GM10266 (cell line): ENCODE measurements around the gene SLC7A8.

ENCODE experiments used
- DNase-seq: peaks from one replicate; pipeline ENCODE4 v3.0.0; 2012; ENCODE audit errors: extremely low spot score
- TF ChIP-seq, protein P1 (sequence below): IDR thresholded peaks from 2 replicates; pipeline ENCODE4 v1.5.1; 2012; ENCODE audit warnings: mild to moderate bottlenecking, low read depth; ENCODE audit not compliant: control insufficient read depth, insufficient read depth; ENCODE audit errors: missing control alignments

The SLC7A8 gene

GRCh38 chr14:23124337-23124954 is 59.0 kb downstream of the SLC7A8 start:
- no peak for DNase-seq
- TF ChIP-seq, protein P1, sequence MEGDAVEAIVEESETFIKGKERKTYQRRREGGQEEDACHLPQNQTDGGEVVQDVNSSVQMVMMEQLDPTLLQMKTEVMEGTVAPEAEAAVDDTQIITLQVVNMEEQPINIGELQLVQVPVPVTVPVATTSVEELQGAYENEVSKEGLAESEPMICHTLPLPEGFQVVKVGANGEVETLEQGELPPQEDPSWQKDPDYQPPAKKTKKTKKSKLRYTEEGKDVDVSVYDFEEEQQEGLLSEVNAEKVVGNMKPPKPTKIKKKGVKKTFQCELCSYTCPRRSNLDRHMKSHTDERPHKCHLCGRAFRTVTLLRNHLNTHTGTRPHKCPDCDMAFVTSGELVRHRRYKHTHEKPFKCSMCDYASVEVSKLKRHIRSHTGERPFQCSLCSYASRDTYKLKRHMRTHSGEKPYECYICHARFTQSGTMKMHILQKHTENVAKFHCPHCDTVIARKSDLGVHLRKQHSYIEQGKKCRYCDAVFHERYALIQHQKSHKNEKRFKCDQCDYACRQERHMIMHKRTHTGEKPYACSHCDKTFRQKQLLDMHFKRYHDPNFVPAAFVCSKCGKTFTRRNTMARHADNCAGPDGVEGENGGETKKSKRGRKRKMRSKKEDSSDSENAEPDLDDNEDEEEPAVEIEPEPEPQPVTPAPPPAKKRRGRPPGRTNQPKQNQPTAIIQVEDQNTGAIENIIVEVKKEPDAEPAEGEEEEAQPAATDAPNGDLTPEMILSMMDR = no peak

- no peak for DNase-seq
- TF ChIP-seq, protein P1 = no peak
Observed at GRCh38 chr14:23123419-23123818, 60.0 kb downstream of the SLC7A8 start.

GRCh38 chr14:23122086-23122485 is 61.4 kb downstream of the SLC7A8 start:
- TF ChIP-seq, protein P1 = no peak
- DNase-seq = no peak

GRCh38 chr14:23121361-23121771 is 62.1 kb downstream of the SLC7A8 start:
- peak; percentile 48 for DNase-seq
- TF ChIP-seq, protein P1 = no peak

DNA sequence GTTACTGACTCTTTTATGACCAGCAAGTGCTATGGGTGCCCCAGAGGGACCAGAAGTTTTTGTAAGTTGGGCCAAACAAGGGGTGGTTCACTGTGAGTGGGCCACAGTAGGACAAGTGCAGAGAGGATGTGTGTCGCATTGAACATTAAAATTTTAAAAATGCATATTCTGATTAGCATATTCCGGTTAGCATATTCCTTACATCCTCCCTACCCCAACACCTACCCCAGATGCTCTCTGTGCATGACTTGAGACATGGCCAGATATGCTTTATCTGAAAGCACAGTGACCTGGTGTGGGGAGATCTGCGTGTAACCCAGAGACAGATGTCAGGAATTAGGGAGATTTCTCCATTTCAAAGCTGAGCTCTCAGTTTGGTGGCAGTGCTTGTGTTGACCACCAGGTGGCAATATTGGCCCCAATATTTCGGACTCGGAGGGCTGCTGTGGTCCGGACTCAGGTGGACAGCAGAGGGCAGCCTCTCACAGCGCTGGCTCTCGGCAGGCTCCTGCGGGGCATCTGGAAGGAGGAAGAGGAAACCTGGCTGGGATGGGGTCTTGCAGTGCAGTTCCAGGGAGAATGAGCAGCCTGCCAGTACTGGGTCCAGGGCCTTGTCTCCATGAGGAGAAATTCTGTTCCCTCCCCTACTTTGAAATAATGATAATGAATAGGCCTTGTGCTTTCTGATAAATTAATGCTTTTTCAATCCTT is 62.8 kb downstream of the SLC7A8 start:
- peak; percentile 89 for DNase-seq
- TF ChIP-seq, protein P1 = peak; percentile 100

DNA sequence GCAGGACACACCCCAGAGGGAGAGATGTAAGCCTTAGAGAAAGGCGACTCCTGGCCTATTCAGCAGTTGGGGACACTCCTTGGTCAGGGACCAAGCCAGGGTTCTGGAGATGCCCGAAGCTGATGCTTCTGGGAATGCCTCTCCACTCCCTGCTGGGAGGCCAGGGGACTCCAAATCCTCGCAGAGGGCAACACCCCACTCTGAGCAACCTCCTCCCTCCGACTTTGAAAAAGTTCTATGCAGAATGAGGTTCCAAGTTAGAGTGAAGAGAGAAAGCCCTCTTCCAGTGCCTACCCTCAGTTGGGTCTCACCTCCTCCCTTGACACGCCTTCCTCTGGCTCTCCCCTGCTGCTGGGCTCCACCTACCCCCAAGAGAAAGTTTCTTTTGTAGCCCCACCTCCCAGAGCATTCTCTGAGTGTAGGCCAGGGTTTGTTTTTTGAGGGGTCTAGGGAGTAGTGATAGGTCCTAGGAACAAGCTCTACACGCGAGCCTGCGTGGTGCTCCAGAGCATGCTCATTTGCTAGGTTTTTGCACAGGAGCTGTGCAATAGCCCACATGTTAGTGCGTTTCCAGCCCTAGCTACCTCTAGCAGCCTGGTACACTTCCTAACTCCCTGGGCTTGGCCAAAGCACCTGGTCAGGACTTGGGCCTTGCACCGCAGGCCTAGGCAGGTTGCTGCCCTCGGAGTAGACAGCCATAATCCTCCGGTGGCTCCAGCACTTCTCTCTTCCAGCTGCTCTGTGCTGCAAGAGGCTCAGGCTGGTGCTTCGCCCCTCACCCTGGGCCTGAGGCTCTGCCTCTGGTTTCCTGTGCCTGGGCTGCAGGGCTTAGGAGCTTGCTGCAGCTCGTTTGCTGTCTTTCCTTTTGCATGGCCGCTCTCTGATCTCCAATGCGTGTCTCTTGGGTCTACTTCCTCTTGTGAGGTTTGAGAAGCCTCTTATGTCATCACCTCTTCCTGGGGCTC is 63.8 kb downstream of the SLC7A8 start:
- no peak for DNase-seq

More for the DNA sequence above, 63.8 kb downstream of the SLC7A8 start:
- TF ChIP-seq, protein P1 = no peak
